RPMI8226 (cell line): ENCODE data around the gene TNFRSF4.

Experiments
- DNase-seq: peaks from one replicate; pipeline ENCODE4 v3.0.0-alpha.2; 2015

Gene TNFRSF4

DNA sequence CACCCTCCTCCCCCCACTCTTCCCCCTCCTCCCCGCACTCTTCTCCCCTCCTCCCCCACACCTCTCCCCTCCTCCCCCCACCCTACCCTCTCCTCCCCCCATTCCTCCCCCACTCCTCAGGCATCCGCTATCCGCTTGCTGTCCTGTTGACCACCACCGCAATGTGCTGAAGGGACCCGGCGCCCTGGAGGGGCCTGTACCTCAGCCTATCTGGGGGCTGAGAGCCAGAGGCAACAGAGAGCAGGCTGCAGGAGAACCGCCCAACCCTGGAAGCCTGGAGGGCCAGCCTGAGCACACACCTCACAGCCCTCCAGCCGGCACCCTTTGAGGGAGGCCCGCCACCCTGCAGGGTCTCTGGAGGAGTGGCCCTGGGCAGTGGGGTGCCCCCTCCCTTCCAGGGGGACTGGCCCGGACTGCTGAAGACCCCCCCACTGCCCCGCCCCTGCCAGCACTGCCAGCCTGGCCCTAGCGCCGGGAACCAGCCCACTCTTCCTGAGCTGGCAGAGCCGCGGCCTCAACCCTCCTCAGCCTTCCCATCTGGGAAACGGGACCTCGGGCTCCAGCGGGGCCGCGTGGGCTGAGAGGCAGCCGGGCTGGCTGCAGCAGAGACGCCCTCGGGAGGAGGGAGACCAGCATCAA lies 31.3 kb upstream of the TNFRSF4 start:
- no peak for DNase-seq

DNA sequence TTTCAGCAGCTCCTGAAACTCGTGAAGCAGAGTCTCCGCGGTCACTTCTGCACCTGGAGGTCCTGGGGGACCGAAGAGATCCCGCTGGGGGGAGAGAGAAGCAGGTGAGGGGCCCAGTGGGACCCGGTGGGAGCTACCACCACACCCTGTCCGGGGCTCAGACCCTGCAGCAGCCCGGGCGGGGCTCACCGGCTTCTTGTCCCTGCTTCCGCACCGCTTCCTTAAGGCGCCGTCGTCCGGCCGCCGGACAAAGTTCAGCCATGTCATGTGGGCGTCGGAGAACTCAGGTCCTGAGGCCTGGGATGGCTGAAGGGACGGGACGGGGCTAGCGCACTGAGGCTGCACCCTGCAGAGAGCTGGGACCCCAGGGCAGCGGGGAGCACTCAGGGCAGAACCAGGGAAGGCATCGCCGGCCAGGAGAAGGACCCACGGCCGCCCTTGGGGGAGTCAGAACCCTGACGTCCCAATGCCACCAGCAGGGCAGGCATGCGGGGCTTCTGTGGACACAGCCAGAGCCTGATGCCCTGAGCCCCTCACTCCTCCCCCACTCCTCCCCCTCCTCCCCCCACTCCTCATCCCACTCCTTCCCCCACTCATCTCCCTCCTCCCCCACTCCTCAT lies 30.3 kb upstream of the TNFRSF4 start:
- no peak for DNase-seq

GRCh38 chr1:1243807-1244191 lies 29.8 kb upstream of the TNFRSF4 start:
- DNase-seq: no peak

- DNase-seq: no peak
Measured at GRCh38 chr1:1243266-1243660, 29.3 kb upstream of the TNFRSF4 start.

DNA sequence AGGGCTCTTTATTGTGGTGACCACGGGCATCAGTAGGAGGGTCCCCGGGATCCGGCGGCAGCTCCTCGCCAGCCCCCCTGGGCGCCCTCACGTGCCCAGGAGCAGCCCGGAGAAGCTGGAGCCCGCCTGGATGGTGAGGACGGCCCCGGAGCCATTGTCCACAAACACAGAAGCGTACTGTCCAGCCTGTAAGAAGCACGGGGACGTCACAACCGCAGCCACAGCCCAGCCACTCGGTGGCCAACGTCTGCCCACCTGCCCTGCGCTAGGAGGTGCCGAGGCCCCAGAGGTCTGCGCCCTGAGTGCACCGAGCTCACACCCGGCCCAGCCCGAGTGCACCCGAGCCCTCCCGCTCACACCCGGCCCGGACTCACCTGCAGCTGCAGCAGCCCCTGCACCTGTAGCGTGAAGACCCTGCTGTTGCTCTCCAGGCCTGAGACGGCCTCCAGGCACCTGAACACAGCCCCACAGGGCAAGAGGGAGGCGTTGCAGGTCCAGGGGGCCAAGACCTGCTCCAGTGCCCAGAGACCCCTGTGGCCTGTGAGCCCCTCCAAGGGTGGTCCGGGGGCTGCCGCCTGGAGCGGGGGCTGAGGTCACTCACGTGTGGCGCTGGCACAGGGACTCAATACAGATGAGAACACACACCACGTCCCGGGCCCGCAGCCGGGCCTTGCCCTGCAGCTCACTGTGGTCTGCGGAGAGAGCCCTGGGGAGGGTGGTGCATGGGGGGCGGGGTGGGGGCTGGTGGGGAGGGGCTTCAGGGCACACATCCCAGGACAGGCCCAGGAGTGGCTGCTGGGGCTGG lies 28.7 kb upstream of the TNFRSF4 start:
- no peak for DNase-seq

- DNase-seq: no peak
Measured at GRCh38 chr1:1241588-1242219, 27.8 kb upstream of the TNFRSF4 start.

DNA sequence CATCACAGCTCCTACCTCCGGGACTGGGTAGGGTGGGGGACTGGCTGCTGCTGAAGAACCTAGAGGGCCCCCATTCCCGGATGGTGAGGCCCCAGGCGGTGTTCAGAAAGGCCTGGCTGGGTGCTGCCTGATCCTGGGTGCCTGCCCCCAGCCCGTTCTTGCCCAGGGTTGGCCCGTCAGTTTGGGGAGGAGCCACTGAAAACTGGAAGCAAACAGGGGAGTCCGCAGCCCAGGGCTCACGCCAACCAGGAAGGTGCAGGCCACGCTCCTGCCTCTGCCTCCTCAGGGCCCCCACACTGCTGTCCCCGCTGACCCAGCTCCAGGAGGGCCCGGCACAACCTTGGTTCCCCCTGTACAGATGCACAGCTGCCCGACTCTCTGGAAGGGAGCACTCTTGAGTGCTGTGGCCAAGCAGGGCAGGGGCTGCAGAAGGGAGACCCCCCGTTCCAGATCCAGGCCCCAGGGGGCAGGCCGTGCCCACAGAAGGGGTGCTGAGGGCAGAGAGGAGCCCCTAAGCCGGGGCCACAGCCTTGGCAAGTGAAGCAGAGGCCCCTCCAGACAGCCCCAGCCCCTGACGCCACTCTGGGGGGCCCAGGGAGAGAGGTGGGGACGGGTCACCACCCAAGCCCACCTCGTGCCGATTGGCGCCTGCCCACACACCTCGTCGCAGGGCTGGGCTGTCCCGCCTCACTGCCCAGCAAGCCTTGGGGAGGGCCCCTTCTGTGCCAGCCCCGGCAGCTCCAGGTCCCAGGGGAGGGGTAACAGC lies 27.1 kb upstream of the TNFRSF4 start:
- DNase-seq: peak; percentile 26

DNA sequence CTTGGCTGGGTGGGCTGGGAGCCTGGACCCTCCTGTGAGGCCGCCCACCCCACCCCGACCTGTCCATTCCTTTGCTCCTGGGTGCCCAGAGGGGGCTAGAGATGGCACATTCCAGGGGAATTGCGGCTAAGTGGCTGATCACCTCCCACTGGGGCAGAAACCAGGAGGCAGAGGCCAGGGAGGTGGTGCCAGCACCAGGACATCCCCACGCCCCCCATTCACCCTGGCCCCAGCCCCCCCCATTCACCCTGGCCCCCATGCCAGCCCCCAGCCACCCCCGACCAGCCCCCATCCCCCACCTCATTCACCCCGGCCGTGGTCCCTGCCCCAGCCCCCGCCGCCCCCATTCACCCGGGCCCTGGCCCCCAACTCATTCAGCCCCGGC lies 26.4 kb upstream of the TNFRSF4 start:
- no peak for DNase-seq

- no peak for DNase-seq
Measured at GRCh38 chr1:1239614-1240347, 25.8 kb upstream of the TNFRSF4 start.

DNA sequence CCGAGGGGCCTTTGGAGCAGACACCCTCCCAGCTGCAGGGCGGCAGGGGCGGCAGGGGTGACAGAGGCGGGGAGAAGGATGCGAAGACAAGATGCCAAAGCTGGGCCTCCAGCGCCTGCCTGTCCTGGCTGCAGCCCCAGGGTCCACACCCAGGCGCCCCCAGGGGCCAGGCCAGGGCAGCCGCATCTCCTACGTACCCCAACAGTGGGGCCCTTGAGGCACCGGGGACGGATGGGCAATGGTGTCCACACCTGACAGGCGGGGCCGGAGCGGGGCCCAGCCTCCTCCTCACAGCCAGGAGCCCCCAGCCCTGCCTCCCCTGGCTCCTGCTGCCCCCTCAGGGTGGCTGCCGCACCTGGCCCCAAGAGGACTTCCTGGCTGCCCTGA lies 25.3 kb upstream of the TNFRSF4 start:
- no peak for DNase-seq

DNA sequence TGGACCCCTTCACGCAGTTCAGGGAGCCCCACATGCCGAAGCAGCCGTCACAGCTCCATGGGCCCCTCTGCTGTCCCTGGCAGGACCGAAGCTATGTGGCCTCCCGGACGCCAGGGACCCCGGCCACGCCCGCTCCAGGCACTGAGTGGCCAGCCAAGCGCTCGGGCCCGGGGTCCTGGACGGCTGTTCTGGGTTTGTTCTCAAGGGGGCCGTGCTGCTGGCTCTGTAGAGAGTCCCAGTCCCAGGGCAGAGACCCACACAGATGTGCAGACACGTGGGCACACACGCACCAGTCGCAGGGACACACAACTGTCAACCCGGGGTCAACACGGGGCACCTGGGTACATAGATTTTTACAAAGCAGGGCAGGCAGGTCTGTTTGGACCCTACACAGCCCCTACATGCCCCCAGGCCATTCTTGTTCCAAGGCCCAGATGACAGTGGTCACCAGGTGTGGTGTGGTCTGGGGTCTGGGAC lies 24.8 kb upstream of the TNFRSF4 start:
- DNase-seq: no peak

GRCh38 chr1:1237874-1238701 lies 24.1 kb upstream of the TNFRSF4 start:
- DNase-seq: no peak

GRCh38 chr1:1236945-1237873 lies 23.3 kb upstream of the TNFRSF4 start:
- no peak for DNase-seq

GRCh38 chr1:1236176-1236763 lies 22.3 kb upstream of the TNFRSF4 start:
- DNase-seq: peak; percentile 91

- no peak for DNase-seq
Measured at GRCh38 chr1:1235016-1235744, 21.2 kb upstream of the TNFRSF4 start.

GRCh38 chr1:1234180-1234808 lies 20.3 kb upstream of the TNFRSF4 start:
- no peak for DNase-seq

GRCh38 chr1:1233567-1233892 lies 19.6 kb upstream of the TNFRSF4 start:
- no peak for DNase-seq

DNA sequence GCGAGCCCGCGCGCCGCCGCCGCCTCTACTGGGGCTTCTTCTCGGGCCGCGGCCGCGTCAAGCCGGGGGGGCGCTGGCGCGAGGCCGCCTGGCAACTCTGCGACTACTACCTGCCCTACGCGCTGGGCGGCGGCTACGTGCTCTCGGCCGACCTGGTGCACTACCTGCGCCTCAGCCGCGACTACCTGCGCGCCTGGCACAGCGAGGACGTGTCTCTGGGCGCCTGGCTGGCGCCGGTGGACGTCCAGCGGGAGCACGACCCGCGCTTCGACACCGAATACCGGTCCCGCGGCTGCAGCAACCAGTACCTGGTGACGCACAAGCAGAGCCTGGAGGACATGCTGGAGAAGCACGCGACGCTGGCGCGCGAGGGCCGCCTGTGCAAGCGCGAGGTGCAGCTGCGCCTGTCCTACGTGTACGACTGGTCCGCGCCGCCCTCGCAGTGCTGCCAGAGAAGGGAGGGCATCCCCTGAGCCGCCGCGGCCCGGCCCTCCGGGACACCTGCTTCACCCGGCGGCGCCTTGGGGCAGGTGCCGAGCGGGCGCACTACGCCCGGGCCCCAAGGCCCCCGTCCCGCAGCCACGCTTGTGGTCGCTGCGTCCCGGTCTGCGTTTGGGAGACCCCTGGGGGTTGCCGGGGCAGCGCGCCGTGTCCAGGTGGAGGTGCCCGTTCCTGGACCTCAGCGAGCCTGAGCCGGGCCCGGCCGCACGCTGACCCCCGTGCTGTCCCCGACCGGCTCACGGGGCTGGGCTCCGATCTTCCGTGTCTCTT lies 19.0 kb upstream of the TNFRSF4 start:
- no peak for DNase-seq
